Stimulated activated CD8-positive, alpha-beta memory T cell treated with anti-CD3 and anti-CD28 coated beads, Interleukin-4, amount 100 ng/mL, for 1 hour (primary cell): Measurements from ENCODE around the gene NEK6.

ENCODE experiments used
- DNase-seq, 2 donors: peaks; one replicate each; pipeline ENCODE4 v3.0.0-alpha.2; 2020; ENCODE audit warnings: low read depth in 2 of 2, low spot score in 1 of 2

NEK6 gene

GRCh38 chr9:124392871-124393460 is 135.2 kb downstream of the NEK6 start:
- DNase-seq: no peak

GRCh38 chr9:124394167-124394566 is 136.4 kb downstream of the NEK6 start:
- no peak for DNase-seq

- no peak for DNase-seq
These were observed 136.8 kb downstream of the NEK6 start for GRCh38 chr9:124394596-124394995.

- no peak for DNase-seq
These were observed 138.1 kb downstream of the NEK6 start for GRCh38 chr9:124395826-124396225.

GRCh38 chr9:124398191-124398935 is 140.6 kb downstream of the NEK6 start:
- DNase-seq: no peak

- no peak for DNase-seq
These were observed 141.7 kb downstream of the NEK6 start for GRCh38 chr9:124399323-124399967.

GRCh38 chr9:124399968-124400940 is 142.5 kb downstream of the NEK6 start:
- no peak for DNase-seq
